Hematopoietic multipotent progenitor cell treated with erythropoietin and hydrocortisone succinate and interleukin-3 and kit ligand, for 4 days (in vitro differentiated cells): ENCODE data around the gene TMBIM1.

Experiments
- DNase-seq: peaks from one replicate; pipeline ENCODE4 v3.0.0-alpha.2; 2015

The TMBIM1 gene, protein sequence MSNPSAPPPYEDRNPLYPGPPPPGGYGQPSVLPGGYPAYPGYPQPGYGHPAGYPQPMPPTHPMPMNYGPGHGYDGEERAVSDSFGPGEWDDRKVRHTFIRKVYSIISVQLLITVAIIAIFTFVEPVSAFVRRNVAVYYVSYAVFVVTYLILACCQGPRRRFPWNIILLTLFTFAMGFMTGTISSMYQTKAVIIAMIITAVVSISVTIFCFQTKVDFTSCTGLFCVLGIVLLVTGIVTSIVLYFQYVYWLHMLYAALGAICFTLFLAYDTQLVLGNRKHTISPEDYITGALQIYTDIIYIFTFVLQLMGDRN

DNA sequence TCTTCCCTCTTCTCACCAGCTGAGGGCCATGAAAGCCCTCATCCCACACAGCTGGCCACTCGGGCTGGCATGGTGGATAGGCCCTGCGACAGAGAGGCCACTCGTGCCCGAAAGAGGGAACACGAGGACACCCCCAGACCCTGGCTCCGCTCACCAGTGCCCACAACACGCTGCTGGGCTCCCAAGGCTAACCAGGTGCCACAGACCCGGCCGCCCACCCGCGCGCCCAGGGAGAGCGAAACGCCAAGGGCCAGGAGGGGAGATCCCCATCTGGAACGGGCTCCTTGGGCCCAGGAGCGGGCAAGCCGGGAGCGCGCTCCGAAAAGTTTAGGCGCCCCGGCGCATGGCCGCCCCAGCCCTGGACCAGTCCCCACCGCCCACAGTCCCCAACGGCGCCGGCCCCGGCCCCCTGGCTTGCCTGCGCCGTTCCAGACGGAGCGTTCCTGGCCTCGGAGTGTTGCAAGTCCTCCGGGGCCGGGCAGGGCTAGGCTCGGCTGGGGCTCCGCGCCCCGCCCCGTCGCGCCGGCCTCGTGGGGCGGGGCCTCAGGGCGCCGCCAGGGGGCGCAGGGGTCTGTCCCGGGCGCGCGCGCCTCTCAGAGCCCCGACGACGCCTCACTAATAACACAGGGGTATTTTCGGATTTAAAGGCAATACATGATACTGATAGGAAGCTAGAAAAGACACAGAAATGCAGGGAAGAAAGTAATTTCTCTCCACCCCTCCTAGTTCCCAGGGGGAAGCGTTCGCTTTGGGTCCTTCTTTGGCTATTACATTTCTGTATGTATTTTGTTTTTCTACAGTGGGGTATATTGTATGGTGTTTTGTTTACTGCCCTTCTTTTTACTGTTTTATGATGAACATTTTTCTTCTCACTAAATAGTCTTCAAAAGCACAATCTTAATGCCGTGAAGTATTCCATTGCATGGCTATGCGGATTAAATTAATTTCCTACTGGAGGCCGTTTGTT, at the start of gene TMBIM1:
Gene TMBIM1 (minus strand): TSS at position 456 of the 967 bp plus-strand sequence. CDS start 10,362 bp downstream, outside the sequence.
- peak; percentile 92 for DNase-seq

DNA sequence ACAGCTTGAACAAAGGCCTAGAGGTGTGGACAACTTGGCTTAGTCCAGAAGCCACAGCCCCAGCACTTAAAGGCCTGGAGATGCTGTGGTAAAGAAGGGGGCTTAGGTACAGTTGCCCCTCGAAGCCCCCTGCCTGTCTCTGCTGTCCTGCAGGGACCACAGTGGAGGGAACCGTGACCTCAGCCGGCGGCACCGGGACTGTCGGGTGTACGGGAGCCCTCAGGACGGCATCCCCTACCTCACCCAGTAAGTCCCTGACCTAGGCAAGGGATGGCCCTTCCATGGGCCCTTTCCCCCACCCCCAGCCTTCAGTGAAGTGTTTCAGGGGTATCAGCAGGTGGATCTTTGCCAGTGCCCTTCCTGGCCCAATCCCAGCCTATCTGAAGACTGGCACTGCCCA, 49.1 kb upstream of the TMBIM1 start:
- DNase-seq, result no peak

DNA sequence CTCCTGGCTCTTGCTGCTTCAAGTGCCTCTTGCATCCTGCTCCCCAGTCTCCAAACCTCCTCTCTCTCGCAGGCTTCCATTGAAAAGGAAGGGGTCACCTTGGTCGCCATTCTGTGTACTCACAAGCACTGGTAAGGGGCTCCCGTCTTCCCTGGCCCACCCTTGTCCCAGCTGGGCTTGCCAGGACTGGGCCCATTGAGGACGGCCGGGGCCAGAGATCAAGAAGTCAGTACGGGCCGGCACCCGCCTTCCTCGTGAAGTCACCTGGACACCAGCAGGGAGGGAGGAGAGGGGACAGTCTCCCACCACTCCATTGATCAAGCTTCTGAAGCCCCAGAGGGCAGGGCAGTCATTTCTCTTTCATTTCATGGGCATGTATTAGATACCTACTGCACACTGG, 48.4 kb upstream of the TMBIM1 start:
- DNase-seq, result no peak

GRCh38 chr2:218334531-218334930, 42.2 kb upstream of the TMBIM1 start:
- no peak for DNase-seq

GRCh38 chr2:218332920-218333645, 40.8 kb upstream of the TMBIM1 start:
- DNase-seq, result peak; percentile 95

- peak; percentile 50 for DNase-seq
Observed at GRCh38 chr2:218332288-218332687, 40.0 kb upstream of the TMBIM1 start.

DNA sequence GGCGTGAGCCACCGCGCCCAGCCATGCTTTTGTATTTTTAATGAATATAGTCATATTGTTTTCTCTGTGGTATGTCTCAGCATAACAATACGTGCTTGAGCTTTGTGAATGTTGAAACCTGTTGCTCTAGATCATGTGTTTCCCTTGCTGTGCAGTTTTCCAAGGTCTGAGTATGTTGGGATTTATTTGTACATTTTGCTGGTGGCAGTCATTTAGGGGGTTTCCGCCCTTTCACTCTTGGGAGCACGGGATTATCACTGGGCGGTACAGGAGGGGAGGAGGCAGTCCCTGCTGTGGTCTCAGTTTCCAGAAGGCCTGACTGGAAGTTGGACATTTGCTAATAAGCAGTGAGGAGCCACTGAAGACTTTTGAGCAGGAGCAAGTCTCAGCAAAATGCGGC, 39.4 kb upstream of the TMBIM1 start:
- DNase-seq, result no peak

DNA sequence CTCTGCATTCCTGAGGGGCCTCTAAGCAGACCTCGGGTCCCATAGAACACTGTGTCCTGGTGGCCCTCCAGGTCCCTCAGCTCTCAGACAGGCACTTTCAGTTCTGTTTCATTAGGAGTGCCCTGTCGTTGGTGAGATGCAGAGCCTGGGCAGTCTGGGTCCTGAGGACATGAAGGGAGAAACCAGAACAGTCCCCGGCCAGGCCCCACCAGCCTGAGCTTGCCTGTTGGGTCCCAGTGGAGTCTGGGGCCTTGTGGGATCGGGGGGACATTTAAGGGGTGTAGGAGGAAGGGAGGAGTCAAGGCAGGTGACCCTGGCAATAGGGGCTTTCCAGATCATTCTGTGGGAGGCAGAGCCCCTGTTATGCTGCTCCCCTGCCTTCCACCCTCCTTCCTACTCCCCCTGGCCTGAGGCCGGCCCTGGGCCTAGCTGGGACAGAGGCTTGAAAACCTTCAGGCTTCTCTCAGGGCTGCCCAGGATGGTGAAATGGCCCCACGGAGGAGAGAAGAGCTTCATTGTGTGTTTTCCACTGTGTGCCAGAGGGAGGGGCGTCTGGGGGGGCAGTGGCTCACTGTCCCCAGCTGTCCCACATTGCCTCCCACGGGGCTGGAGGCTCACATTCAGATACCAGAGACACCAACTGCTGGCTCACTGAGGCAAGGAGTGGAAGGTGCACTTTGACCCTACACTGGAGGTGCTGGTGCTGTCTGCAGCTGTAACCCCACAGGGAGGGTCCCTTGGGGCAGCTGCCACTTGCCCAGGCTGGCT, 37.7 kb upstream of the TMBIM1 start:
- DNase-seq, result no peak

GRCh38 chr2:218329027-218329825, 36.9 kb upstream of the TMBIM1 start:
- peak; percentile 45 for DNase-seq

DNA sequence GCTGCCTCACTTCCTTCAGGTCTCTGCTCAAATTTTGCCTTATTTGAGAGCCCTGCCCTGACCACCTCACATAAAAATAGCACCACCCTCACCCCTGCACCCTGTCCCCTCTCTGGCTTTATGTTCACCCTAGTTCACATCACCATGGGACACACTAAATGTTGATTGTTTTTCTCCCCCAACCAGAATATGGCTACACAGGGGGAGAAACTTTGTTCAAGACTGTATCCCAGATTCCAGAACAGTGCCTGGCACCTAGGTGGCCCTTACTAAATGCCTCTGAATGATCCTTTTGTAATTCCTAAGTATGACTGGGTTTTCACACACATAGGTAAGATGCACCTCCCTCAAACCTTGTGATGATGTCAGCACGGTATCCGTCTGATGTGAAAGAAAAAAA, 36.0 kb upstream of the TMBIM1 start:
- DNase-seq, result no peak

GRCh38 chr2:218327451-218328210, 35.3 kb upstream of the TMBIM1 start:
- peak; percentile 74 for DNase-seq

DNA sequence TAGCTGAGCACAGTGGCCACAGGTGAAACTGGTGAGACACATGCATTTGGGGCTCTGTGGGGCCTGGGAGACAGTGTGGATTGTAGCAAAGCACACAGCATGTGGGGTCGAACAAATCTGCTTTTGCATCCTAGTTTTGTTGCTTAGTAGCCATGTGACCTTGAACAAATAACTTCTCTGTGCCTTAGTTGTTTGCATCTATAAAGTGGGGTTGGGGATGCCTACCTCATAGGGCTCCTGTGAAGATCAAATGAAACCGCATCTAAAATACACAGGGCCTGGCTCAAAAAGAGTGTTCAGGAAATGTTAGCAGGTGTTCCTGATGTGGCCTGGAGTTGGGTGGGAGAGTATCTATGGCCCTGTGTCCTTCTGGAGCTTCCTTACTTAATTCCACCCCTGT, 34.0 kb upstream of the TMBIM1 start:
- DNase-seq, result no peak

GRCh38 chr2:218325566-218326160, 33.4 kb upstream of the TMBIM1 start:
- no peak for DNase-seq

DNA sequence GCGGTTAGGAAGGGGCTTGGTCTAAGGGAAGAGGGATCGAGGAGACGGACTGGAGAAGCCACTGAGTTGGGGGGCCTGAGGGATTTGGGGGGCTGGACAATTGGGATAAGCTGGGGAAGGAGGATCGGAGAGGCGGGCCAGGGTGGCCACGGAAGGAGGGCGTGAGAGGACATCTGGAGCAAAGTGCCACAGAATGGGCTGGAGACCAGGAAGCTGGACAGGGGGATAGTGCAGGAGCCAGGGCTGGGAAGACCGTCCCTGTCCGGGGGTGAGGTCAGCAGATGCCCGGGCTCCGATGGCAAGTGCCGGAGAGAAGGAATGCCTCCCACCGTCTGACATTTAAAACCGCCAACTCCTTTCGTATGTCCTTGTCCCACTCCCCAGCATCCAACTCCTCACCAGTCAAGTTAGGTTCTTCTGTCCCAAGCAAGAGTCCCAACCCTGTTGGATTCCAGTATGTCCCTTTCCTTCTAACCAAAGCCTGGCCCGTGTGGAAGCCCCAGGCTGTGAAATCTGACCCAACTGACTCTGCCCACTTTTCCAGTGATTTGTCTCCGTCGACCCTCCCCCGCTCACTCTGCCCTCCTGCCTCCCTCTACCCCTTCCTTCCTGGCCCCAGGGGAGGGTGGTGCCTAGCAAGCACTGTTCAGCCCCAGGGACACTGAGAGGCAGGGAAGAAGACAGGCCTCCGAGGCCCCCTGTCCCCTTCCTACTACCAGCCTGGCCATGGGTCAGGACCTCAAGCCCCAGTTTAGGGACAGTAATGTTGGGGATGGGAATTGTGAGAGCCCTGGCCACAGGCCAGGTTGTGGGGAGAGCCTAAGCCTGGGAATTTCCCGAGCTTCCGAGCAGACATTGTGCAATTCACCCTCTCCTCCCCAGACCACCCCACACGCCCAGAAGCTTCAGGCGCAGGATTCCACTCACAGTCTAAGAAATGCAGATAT, 31.5 kb upstream of the TMBIM1 start:
- DNase-seq, result peak; percentile 44

GRCh38 chr2:218322768-218323525, 30.6 kb upstream of the TMBIM1 start:
- DNase-seq, result peak; percentile 94

GRCh38 chr2:218320704-218321336, 28.5 kb upstream of the TMBIM1 start:
- DNase-seq, result no peak

GRCh38 chr2:218319813-218320365, 27.6 kb upstream of the TMBIM1 start:
- peak; percentile 50 for DNase-seq
